ENCODE results near the gene SUB1. TPM values are rescaled to one million over a fixed set of nuclear protein-coding genes. Genes with fewer than 3 reads are reported as not detected.
"Not testable (repeated sequence)": the region's sequence is repeated elsewhere in the genome, so short reads cannot be mapped to it uniquely, and the experiment has no call there.

SUB1 gene
- total and polyA plus RNA-seq, 8 donors: 42.0 to 198 (median 119) TPM

- Histone ChIP-seq H3K9me3 (no peaks in the 10 kb centered on the region), H3K36me3 (no peaks in the 10 kb centered on the region), H3K4me1 (no peaks in the 10 kb centered on the region), H3K27ac (no peak overlapping the region), H3K4me3 (no peak overlapping the region), H3K27me3 (no peaks in the 10 kb centered on the region)
- DNase-seq: no peak
- intact Hi-C loops (cut with DNase I; ENCODE audit: low total_unique reads): no loop called here
- 35 to 56% (median 52%) methylated on average over 8 of the region's 8 CpGs for WGBS, 5 donors
- no peak for TF ChIP-seq EP300 (IDR thresholded peaks at IDR 0.05)
- no peak for TF ChIP-seq POLR2AphosphoS5 (IDR thresholded peaks at IDR 0.05)
Observed at GRCh38 chr5:32628049-32628844, 42.9 kb downstream of the SUB1 start.

- Histone ChIP-seq H3K4me3 (no peak overlapping the region), H3K27ac (no peak overlapping the region), H3K36me3 (no peaks in the 10 kb centered on the region), H3K27me3 (no peaks in the 10 kb centered on the region), H3K9me3 (no peaks in the 10 kb centered on the region), H3K4me1 (no peaks in the 10 kb centered on the region)
- intact Hi-C loops (cut with DNase I; ENCODE audit: low total_unique reads): no loop called here
- WGBS, 5 donors: 52 to 74% (median 64%) methylated on average over 5 of the region's 5 CpGs
- no peak for TF ChIP-seq POLR2A (IDR thresholded peaks at IDR 0.05)
- no peak for TF ChIP-seq CTCF (IDR thresholded peaks at IDR 0.05)
- no peak for TF ChIP-seq EP300 (IDR thresholded peaks at IDR 0.05)
- no peak for TF ChIP-seq POLR2AphosphoS5 (IDR thresholded peaks at IDR 0.05)
- no peak for DNase-seq
Observed at GRCh38 chr5:32630867-32631491, 45.6 kb downstream of the SUB1 start.

- H3K27me3 ChIP-seq; H3K27ac ChIP-seq; H3K9me3 ChIP-seq; H3K4me3 ChIP-seq; intact Hi-C loops (cut with DNase I; ENCODE audit: low total_unique reads); H3K36me3 ChIP-seq; H3K4me1 ChIP-seq; DNase-seq: not testable (repeated sequence)
- WGBS, 5 donors: 88 to 98% (median 95%) methylated on average over 8 of the region's 8 CpGs
Observed at GRCh38 chr5:32633017-32633416, 47.7 kb downstream of the SUB1 start.

- TF ChIP-seq EP300 (IDR thresholded peaks at IDR 0.05) (no peak), CTCF (IDR thresholded peaks at IDR 0.05) (no peak), POLR2A (IDR thresholded peaks at IDR 0.05) (no peak), POLR2AphosphoS5 (IDR thresholded peaks at IDR 0.05) (no peak)
- 84 to 89% (median 86%) methylated on average over 9 of the region's 9 CpGs for WGBS, 5 donors
- Histone ChIP-seq H3K4me1 (no peaks in the 10 kb centered on the region), H3K9me3 (no peaks in the 10 kb centered on the region), H3K27ac (no peak overlapping the region), H3K4me3 (no peak overlapping the region), H3K27me3 (no peaks in the 10 kb centered on the region), H3K36me3 (no peaks in the 10 kb centered on the region)
- DNase-seq: no peak
- intact Hi-C loops (cut with DNase I; ENCODE audit: low total_unique reads): no loop called here
Observed at GRCh38 chr5:32638309-32638708, 53.0 kb downstream of the SUB1 start.

- Histone ChIP-seq H3K4me1 (no peaks in the 10 kb centered on the region), H3K27me3 (no peaks in the 10 kb centered on the region), H3K4me3 (no peak overlapping the region), H3K36me3 (no peaks in the 10 kb centered on the region), H3K27ac (no peak overlapping the region), H3K9me3 (no peaks in the 10 kb centered on the region)
- 55 to 79% (median 71%) methylated on average over 3 of the region's 3 CpGs for WGBS, 5 donors
- DNase-seq: no peak
- intact Hi-C loops (cut with DNase I; ENCODE audit: low total_unique reads): no loop called here
- TF ChIP-seq POLR2AphosphoS5 (IDR thresholded peaks at IDR 0.05): no peak
- TF ChIP-seq CTCF (IDR thresholded peaks at IDR 0.05): no peak
- TF ChIP-seq POLR2A (IDR thresholded peaks at IDR 0.05): no peak
- no peak for TF ChIP-seq EP300 (IDR thresholded peaks at IDR 0.05)
Observed at GRCh38 chr5:32639943-32640342, 54.6 kb downstream of the SUB1 start.
